ENCODE data around the gene CACHD1. TPM values are rescaled to one million over a fixed set of nuclear protein-coding genes. Genes with fewer than 3 reads are reported as not detected.

Gene CACHD1
- total RNA-seq, 1 experiment from 2014 or later: 8.4 TPM

DNA sequence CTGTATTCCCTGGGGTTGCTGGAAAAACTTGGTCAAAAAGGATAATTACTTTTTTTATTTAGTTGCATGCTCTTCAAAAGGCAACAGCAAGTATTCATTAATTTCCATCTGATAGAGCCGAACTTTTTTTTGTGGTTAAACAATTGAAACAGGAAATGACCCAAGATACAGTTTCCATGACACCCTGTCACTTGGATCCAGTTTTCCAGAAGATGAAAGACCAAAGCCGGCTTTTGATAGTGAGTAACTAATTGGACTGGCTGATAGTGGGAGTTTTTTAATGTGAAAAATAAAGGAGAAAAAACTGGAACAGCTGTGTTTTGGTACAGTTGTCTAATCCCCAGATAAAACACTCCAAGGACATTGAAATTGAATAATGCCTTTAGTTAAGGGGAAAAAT is 33.0 kb downstream of the CACHD1 start (continued):
- TF ChIP-seq REST (IDR thresholded peaks at IDR 0.05; ENCODE audit: low read depth) (no peak), FOSL1 (IDR thresholded peaks at IDR 0.05; ENCODE audit: low read depth) (no peak)

DNA sequence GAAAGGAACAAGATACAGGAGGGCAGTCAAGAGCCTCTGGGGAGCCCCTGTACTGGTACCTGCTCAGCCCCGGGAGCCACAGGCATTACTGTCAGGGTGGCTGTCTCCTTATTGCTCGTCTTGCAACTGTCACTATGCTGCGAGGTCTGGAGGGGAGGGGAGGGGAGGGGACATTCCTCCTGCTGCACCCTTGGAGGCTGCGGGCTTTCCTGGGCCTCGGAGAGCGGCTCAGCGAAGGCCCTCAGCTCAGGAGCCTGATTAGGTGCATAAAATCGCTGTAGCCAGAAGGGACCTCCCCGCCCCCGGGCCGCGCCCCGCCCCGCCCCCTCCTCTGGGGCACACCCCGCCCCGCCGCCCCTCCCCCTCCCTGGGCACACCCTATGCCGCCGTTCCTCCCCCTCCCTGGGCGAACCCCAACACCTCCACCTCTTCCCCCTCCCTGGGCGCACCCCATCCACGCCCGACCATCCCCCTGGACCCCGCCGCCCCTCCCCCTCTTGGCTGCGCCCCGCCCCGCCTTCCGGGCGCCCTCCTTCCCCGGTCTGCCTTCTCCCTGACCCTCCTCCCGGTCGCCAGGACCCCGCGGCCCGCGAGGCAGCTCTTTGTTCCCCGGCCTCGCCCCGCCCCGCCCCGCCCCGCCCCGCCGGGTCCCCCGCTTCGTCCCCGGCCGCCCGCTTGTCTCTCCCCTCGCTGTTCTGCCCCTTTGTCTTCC is 35.5 kb downstream of the CACHD1 start:
- ChIA-PET CTCF (no interaction called here), POLR2A (no interaction called here), RAD21 (ENCODE audit: low non-redundant PET in 1 of 2, low total read pairs in 2 of 2, uncharacterized antibody in 2 of 2, unreplicated experiment in 2 of 2) (interaction anchor here in 1 of 2 experiments (0.6 kb wide), 1 partner anchor 16 kb away, joined by 5 read pairs; no protein-coding TSS in a partner anchor)
- H3K27me3 ChIP-seq (ENCODE audit: insufficient read depth, low read length): no peaks in the 10 kb centered on the region
- peak; percentile 77 for ATAC-seq
- H2AFZ ChIP-seq (ENCODE audit: low read depth, low read length, poor library complexity, severe bottlenecking): no peak overlapping the region
- peak overlapping the region; percentile 32; the same call in 1 of the 2 replicates for H3K9ac ChIP-seq (ENCODE audit: low read length)
- H3K9me3 ChIP-seq (ENCODE audit: control insufficient read depth in 1 of 2, insufficient read depth in 1 of 2, low read depth in 1 of 2, low read length in 2 of 2): no peaks in the 10 kb centered on the region
- H3K9me2 ChIP-seq (ENCODE audit: insufficient read depth): no peaks in the 10 kb centered on the region
- H3K4me3 ChIP-seq (replicated peaks in 1 of 2; ENCODE audit: low read depth in 1 of 2, low read length in 2 of 2): peak overlapping the region; percentile 40 to 49
- intact Hi-C loops (cut with micrococcal nuclease): no loop called here
- BruUV-seq (replicated peaks): no TSS peak
- no peaks in the 10 kb centered on the region for H4K20me1 ChIP-seq (ENCODE audit: insufficient read depth)
- no peaks in the 10 kb centered on the region for H3K79me2 ChIP-seq (ENCODE audit: insufficient read depth, low read length)
- H3K4me2 ChIP-seq (ENCODE audit: low read length): peak overlapping the region; percentile 81
- DNase-seq (ENCODE audit: low read depth, low spot score): no peak
- H3K36me3 ChIP-seq (ENCODE audit: control insufficient read depth in 1 of 2, insufficient read depth in 2 of 2, low read length in 2 of 2): no peaks in the 10 kb centered on the region
- H3K4me1 ChIP-seq (ENCODE audit: control insufficient read depth in 1 of 2, insufficient read depth in 2 of 2, low read length in 2 of 2): peaks cover 15 to 16% of the 10 kb centered on the region in 2 experiments
- H3K27ac ChIP-seq (ENCODE audit: low read depth, low read length): no peak overlapping the region
- TF ChIP-seq, protein P1, sequence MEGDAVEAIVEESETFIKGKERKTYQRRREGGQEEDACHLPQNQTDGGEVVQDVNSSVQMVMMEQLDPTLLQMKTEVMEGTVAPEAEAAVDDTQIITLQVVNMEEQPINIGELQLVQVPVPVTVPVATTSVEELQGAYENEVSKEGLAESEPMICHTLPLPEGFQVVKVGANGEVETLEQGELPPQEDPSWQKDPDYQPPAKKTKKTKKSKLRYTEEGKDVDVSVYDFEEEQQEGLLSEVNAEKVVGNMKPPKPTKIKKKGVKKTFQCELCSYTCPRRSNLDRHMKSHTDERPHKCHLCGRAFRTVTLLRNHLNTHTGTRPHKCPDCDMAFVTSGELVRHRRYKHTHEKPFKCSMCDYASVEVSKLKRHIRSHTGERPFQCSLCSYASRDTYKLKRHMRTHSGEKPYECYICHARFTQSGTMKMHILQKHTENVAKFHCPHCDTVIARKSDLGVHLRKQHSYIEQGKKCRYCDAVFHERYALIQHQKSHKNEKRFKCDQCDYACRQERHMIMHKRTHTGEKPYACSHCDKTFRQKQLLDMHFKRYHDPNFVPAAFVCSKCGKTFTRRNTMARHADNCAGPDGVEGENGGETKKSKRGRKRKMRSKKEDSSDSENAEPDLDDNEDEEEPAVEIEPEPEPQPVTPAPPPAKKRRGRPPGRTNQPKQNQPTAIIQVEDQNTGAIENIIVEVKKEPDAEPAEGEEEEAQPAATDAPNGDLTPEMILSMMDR (IDR thresholded peaks at IDR 0.05 in 2 of 3, conservative IDR thresholded peaks at IDR 0.05 in 1 of 3; ENCODE audit: borderline replicate concordance in 1 of 3, insufficient read depth in 1 of 3, low read depth in 2 of 3, low read length in 2 of 3): no peak
- TF ChIP-seq ZFX (IDR thresholded peaks at IDR 0.05) (no peak), ATF3 (IDR thresholded peaks at IDR 0.05) (no peak), ZBTB33 (IDR thresholded peaks at IDR 0.05; ENCODE audit: extremely low read depth, insufficient replicate concordance, low read length) (no peak), CEBPB (IDR thresholded peaks at IDR 0.05; ENCODE audit: low read depth) (no peak), EZH2 (IDR thresholded peaks at IDR 0.05) (no peak), SRF (IDR thresholded peaks at IDR 0.05; ENCODE audit: low read depth) (no peak), SP1 (IDR thresholded peaks at IDR 0.05; ENCODE audit: low read depth) (no peak), TCF7L2 (IDR thresholded peaks at IDR 0.05; ENCODE audit: borderline replicate concordance, extremely low read depth, insufficient read depth, insufficient read length) (no peak), CBX3 (IDR thresholded peaks at IDR 0.05; ENCODE audit: low read depth) (no peak), ZNF274 (IDR thresholded peaks at IDR 0.05; ENCODE audit: low read depth, low read length) (no peak), POLR2A (IDR thresholded peaks at IDR 0.05; ENCODE audit: borderline replicate concordance, extremely low read depth, insufficient read depth, insufficient read length) (no peak), ELF1 (IDR thresholded peaks at IDR 0.05; ENCODE audit: borderline replicate concordance, low read depth) (no peak)

Data from HCT116 (cell line).